NCI-H1436 treated with DMSO at 0.1 percent for 48 hours (cell line): Measurements from ENCODE around the gene HNRNPL.
"Not testable (repeated sequence)": the region's sequence is repeated elsewhere in the genome, so short reads cannot be mapped to it uniquely, and the experiment has no call there.

Experiments used
- DNase-seq: peaks from one replicate; lab custom pipeline; 2025; lab: John Stamatoyannopoulos, UW

The HNRNPL gene

GRCh38 chr19:38849860-38850435, at the start of gene HNRNPL:
Gene HNRNPL, minus strand, starts transcription at chr19:38849986. Its CDS starts 20 bp downstream, at chr19:38849966.
- peak; percentile 100 for DNase-seq

GRCh38 chr19:38898788-38899446, 49.1 kb upstream of the HNRNPL start:
- DNase-seq = no peak

- DNase-seq = no peak
Observed at GRCh38 chr19:38894968-38895367, 45.2 kb upstream of the HNRNPL start.

- DNase-seq = no peak
Observed at GRCh38 chr19:38893341-38893771, 43.6 kb upstream of the HNRNPL start.

- DNase-seq = no peak
Observed at GRCh38 chr19:38892841-38893240, 43.1 kb upstream of the HNRNPL start.

- no peak for DNase-seq
Observed at GRCh38 chr19:38891771-38892170, 42.0 kb upstream of the HNRNPL start.

- DNase-seq = no peak
Observed at GRCh38 chr19:38890686-38891085, 40.9 kb upstream of the HNRNPL start.

- no peak for DNase-seq
Observed at GRCh38 chr19:38889803-38890202, 40.0 kb upstream of the HNRNPL start.

GRCh38 chr19:38888876-38889275, 39.1 kb upstream of the HNRNPL start:
- DNase-seq = no peak

GRCh38 chr19:38884691-38885090, 34.9 kb upstream of the HNRNPL start:
- not testable (repeated sequence) for DNase-seq

GRCh38 chr19:38883286-38883685, 33.5 kb upstream of the HNRNPL start:
- no peak for DNase-seq

- DNase-seq = no peak
Observed at GRCh38 chr19:38880882-38881609, 31.3 kb upstream of the HNRNPL start.

- no peak for DNase-seq
Observed at GRCh38 chr19:38880076-38880881, 30.5 kb upstream of the HNRNPL start.

- no peak for DNase-seq
Observed at GRCh38 chr19:38879400-38879751, 29.6 kb upstream of the HNRNPL start.

- DNase-seq = no peak
Observed at GRCh38 chr19:38878575-38879399, 29.0 kb upstream of the HNRNPL start.

- peak; percentile 27 for DNase-seq
Observed at GRCh38 chr19:38877781-38878574, 28.2 kb upstream of the HNRNPL start, which contains the start of gene RINL. Gene RINL, minus strand, starts transcription at chr19:38878275. Its CDS starts 1,533 bp downstream, at chr19:38876742.

- no peak for DNase-seq
Observed at GRCh38 chr19:38875656-38876395, 26.0 kb upstream of the HNRNPL start.

GRCh38 chr19:38873400-38873799, 23.6 kb upstream of the HNRNPL start:
- not testable (repeated sequence) for DNase-seq

- DNase-seq = no peak
Observed at GRCh38 chr19:38870612-38871011, 20.8 kb upstream of the HNRNPL start.
